HepG2 (cell line): ENCODE measurements around the gene FGF14.

Source experiments
- ATAD3A ChIP-seq: sonication (generic); formaldehyde crosslinking; IDR thresholded peaks from 2 replicates; pipeline ENCODE4 v1.4.0; 2020; ENCODE audit warnings: missing genetic modification reagents
- ELF3 ChIP-seq: IDR thresholded peaks from 2 replicates; pipeline ENCODE4 v1.6.1; 2016; ENCODE audit warnings: missing genetic modification reagents, missing compliant biosample characterization
- KLF9 ChIP-seq: IDR thresholded peaks from 2 replicates; pipeline ENCODE4 v1.6.1; 2016; ENCODE audit warnings: low read depth
- MTF1 ChIP-seq: sonication (generic); formaldehyde crosslinking; IDR thresholded peaks from 2 replicates; pipeline ENCODE4 v1.5.0; 2020; ENCODE audit warnings: missing genetic modification reagents
- POLR2A ChIP-seq, 2 experiments: IDR thresholded peaks; 2 replicates each; pipeline ENCODE4 v1.6.1; 2011; ENCODE audit warnings: low read depth in 2 of 2, low read length in 2 of 2, mild to moderate bottlenecking in 1 of 2, moderate library complexity in 1 of 2; ENCODE audit not compliant: insufficient read depth in 1 of 2
- RELA ChIP-seq: sonication (generic); formaldehyde crosslinking; IDR thresholded peaks from 2 replicates; pipeline ENCODE4 v1.4.0; 2020; ENCODE audit warnings: missing genetic modification reagents
- SIN3A ChIP-seq: IDR thresholded peaks from 2 replicates; pipeline ENCODE4 v1.6.1; 2011; ENCODE audit warnings: low read depth, mild to moderate bottlenecking, control low read depth, low read length, borderline replicate concordance
- ZFP1 ChIP-seq: IDR thresholded peaks from 2 replicates; pipeline ENCODE4 v1.6.1; 2016
- ZNF121 ChIP-seq: sonication (generic); formaldehyde crosslinking; IDR thresholded peaks from 2 replicates; pipeline ENCODE4 v1.5.0; 2020; ENCODE audit warnings: mild to moderate bottlenecking, missing genetic modification reagents
- ZNF720 ChIP-seq: sonication (generic); formaldehyde crosslinking; IDR thresholded peaks from 2 replicates; pipeline ENCODE4 v1.4.0; 2020; ENCODE audit warnings: missing genetic modification reagents
- TF ChIP-seq, protein P1 (sequence below): sonication (generic); formaldehyde crosslinking; IDR thresholded peaks from 2 replicates; pipeline ENCODE4 v1.5.0; 2020; ENCODE audit warnings: mild to moderate bottlenecking, missing genetic modification reagents, moderate library complexity
- TF ChIP-seq, protein P2 (sequence below): sonication (generic); formaldehyde crosslinking; IDR thresholded peaks from 2 replicates; pipeline ENCODE4 v1.4.0; 2020; ENCODE audit warnings: missing genetic modification reagents, mild to moderate bottlenecking, borderline replicate concordance
- TF ChIP-seq, protein P3 (sequence below): sonication (generic); formaldehyde crosslinking; IDR thresholded peaks from 2 replicates; pipeline ENCODE4 v1.8.1; 2023; ENCODE audit warnings: mild to moderate bottlenecking, inconsistent platforms, moderate library complexity, missing genetic modification reagents, borderline replicate concordance

DNA sequence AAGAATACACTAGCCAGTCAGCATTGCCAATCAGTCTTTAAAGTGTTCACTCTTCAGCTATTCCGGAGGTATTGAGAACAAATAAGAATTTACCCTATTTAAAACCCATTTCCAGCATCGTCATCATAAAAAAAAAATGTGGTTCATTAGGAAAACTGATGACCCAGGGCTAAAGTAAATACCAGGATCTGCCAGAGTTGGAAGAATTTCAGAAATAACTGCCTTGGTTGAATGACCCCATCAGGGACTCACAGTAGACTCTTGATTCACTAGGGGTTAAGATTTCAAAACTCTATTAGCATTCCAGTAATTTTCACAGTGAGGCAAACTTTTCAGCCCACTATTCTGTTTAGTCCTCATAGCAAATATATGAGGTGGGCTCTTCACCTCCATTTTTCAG lies 572.4 kb downstream of the FGF14 start:
- TF ChIP-seq RELA (CRISPR knock-in tag) (no peak), MTF1 (CRISPR knock-in tag) (no peak), POLR2A (IDR thresholded peaks at IDR 0.05; ENCODE audit: insufficient read depth in 1 of 2, low read depth in 2 of 2, low read length in 2 of 2) (no peak), ZNF720 (CRISPR knock-in tag) (no peak), ZNF121 (CRISPR knock-in tag) (no peak), ZFP1 (CRISPR knock-in tag) (no peak), ELF3 (no peak), SIN3A (no peak), KLF9 (CRISPR knock-in tag) (no peak), ATAD3A (CRISPR knock-in tag) (no peak)
- TF ChIP-seq, protein P1, sequence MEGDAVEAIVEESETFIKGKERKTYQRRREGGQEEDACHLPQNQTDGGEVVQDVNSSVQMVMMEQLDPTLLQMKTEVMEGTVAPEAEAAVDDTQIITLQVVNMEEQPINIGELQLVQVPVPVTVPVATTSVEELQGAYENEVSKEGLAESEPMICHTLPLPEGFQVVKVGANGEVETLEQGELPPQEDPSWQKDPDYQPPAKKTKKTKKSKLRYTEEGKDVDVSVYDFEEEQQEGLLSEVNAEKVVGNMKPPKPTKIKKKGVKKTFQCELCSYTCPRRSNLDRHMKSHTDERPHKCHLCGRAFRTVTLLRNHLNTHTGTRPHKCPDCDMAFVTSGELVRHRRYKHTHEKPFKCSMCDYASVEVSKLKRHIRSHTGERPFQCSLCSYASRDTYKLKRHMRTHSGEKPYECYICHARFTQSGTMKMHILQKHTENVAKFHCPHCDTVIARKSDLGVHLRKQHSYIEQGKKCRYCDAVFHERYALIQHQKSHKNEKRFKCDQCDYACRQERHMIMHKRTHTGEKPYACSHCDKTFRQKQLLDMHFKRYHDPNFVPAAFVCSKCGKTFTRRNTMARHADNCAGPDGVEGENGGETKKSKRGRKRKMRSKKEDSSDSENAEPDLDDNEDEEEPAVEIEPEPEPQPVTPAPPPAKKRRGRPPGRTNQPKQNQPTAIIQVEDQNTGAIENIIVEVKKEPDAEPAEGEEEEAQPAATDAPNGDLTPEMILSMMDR (CRISPR knock-in tag), result no peak
- TF ChIP-seq, protein P2, sequence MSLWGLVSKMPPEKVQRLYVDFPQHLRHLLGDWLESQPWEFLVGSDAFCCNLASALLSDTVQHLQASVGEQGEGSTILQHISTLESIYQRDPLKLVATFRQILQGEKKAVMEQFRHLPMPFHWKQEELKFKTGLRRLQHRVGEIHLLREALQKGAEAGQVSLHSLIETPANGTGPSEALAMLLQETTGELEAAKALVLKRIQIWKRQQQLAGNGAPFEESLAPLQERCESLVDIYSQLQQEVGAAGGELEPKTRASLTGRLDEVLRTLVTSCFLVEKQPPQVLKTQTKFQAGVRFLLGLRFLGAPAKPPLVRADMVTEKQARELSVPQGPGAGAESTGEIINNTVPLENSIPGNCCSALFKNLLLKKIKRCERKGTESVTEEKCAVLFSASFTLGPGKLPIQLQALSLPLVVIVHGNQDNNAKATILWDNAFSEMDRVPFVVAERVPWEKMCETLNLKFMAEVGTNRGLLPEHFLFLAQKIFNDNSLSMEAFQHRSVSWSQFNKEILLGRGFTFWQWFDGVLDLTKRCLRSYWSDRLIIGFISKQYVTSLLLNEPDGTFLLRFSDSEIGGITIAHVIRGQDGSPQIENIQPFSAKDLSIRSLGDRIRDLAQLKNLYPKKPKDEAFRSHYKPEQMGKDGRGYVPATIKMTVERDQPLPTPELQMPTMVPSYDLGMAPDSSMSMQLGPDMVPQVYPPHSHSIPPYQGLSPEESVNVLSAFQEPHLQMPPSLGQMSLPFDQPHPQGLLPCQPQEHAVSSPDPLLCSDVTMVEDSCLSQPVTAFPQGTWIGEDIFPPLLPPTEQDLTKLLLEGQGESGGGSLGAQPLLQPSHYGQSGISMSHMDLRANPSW, result no peak
- TF ChIP-seq, protein P3, sequence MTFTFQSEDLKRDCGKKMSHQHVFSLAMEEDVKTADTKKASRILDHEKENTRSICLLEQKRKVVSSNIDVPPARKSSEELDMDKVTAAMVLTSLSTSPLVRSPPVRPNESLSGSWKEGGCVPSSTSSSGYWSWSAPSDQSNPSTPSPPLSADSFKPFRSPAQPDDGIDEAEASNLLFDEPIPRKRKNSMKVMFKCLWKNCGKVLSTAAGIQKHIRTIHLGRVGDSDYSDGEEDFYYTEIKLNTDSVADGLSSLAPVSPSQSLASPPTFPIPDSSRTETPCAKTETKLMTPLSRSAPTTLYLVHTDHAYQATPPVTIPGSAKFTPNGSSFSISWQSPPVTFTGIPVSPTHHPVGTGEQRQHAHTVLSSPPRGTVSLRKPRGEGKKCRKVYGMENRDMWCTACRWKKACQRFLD, result no peak
